CD14-positive monocyte (primary cell): ENCODE data around the gene TP73. TPM values are rescaled to one million over a fixed set of nuclear protein-coding genes. Genes with fewer than 3 reads are reported as not detected.

Experiments
- DNase-seq, 3 donors: peaks; one replicate each; pipeline ENCODE4 v3.0.0-alpha.2; 2011 to 2022
- H2AFZ ChIP-seq: 2 replicates; pipeline ENCODE4 v1.6.0; 2012; ENCODE audit warnings: mild to moderate bottlenecking, low read depth, low read length, inconsistent platforms; ENCODE audit not compliant: insufficient read depth, poor library complexity, severe bottlenecking
- H3K27ac ChIP-seq, 2 donors: 1 replicate in 1 of 2; 2 replicates in 1 of 2; pipeline ENCODE4 v1.5.1; 2012 to 2013; ENCODE audit warnings: low read length in 2 of 2, control low read depth in 1 of 2, inconsistent platforms in 1 of 2, low read depth in 1 of 2, mild to moderate bottlenecking in 1 of 2
- H3K27me3 ChIP-seq, 2 donors: one replicate each; pipeline versions ENCODE4 v1.6.0 to v1.6.1; 2011 to 2013; ENCODE audit warnings: low read length in 2 of 2; ENCODE audit not compliant: control insufficient read depth in 2 of 2, insufficient read depth in 2 of 2
- H3K36me3 ChIP-seq, 2 donors: replicated peaks in 1 of 2; 1 replicate in 1 of 2; 2 replicates in 1 of 2; pipeline versions ENCODE4 v1.5.1 to v1.6.1; 2012 to 2013; ENCODE audit warnings: low read length in 2 of 2, control low read depth in 1 of 2, inconsistent platforms in 1 of 2, mild to moderate bottlenecking in 1 of 2; ENCODE audit not compliant: insufficient read depth in 2 of 2, control insufficient read depth in 1 of 2
- H3K4me1 ChIP-seq, 2 donors: 1 replicate in 1 of 2; 2 replicates in 1 of 2; pipeline versions ENCODE4 v1.5.1 to v1.6.1; 2012 to 2013; ENCODE audit warnings: low read length in 2 of 2, control low read depth in 1 of 2, inconsistent platforms in 1 of 2, mild to moderate bottlenecking in 1 of 2, moderate library complexity in 1 of 2; ENCODE audit not compliant: insufficient read depth in 2 of 2, control insufficient read depth in 1 of 2
- H3K4me2 ChIP-seq: replicated peaks from 2 replicates; pipeline ENCODE3; 2012; ENCODE audit warnings: low read length, moderate library complexity, mild to moderate bottlenecking; ENCODE audit not compliant: poor library complexity, severe bottlenecking; ENCODE audit errors: extremely low read depth
- H3K4me3 ChIP-seq, 3 experiments: fragments of 200-600 bp in 1 of 3; sonication (generic) in 1 of 3; replicated peaks in 1 of 3; 1 replicate in 2 of 3; 2 replicates in 1 of 3; pipeline ENCODE4 v1.5.1; 2011 to 2013; ENCODE audit warnings: low read length in 3 of 3, mild to moderate bottlenecking in 3 of 3, control low read depth in 2 of 3, low read depth in 2 of 3, inconsistent platforms in 1 of 3, moderate library complexity in 1 of 3
- H3K79me2 ChIP-seq: 2 replicates; pipeline ENCODE4 v1.6.0; 2012; ENCODE audit warnings: mild to moderate bottlenecking, control low read depth, inconsistent platforms, low read length, moderate library complexity; ENCODE audit not compliant: insufficient read depth
- H3K9ac ChIP-seq: 2 replicates; pipeline ENCODE4 v1.6.0; 2017; ENCODE audit warnings: low read length, mild to moderate bottlenecking; ENCODE audit not compliant: insufficient read depth, poor library complexity, severe bottlenecking
- H3K9me3 ChIP-seq, 2 donors: replicated peaks in 1 of 2; 1 replicate in 1 of 2; 2 replicates in 1 of 2; pipeline versions ENCODE4 v1.5.1 to v1.6.1; 2012 to 2013; ENCODE audit warnings: low read length in 2 of 2, control low read depth in 1 of 2; ENCODE audit not compliant: control insufficient read depth in 1 of 2, insufficient read depth in 1 of 2
- H4K20me1 ChIP-seq: 2 replicates; pipeline ENCODE4 v1.6.0; 2012; ENCODE audit warnings: mild to moderate bottlenecking, low read length, control low read depth, moderate library complexity; ENCODE audit not compliant: insufficient read depth
- H3K27ac Mint-ChIP-seq, 7 donors: one replicate each; pipeline ENCODE4 v1.8.0; 2020; ENCODE audit warnings: mild to moderate bottlenecking in 7 of 7, mixed read lengths in 7 of 7, moderate library complexity in 6 of 7, inconsistent platforms in 2 of 7
- H3K27me3 Mint-ChIP-seq, 3 donors: one replicate each; pipeline ENCODE4 v1.8.0; 2021 to 2022; ENCODE audit warnings: low read depth in 3 of 3, mild to moderate bottlenecking in 3 of 3, mixed read lengths in 3 of 3, moderate library complexity in 3 of 3, inconsistent platforms in 1 of 3
- H3K36me3 Mint-ChIP-seq, 2 donors: one replicate each; pipeline ENCODE4 v1.8.0; 2020; ENCODE audit warnings: mixed read lengths in 2 of 2, inconsistent platforms in 1 of 2, mild to moderate bottlenecking in 1 of 2
- H3K4me1 Mint-ChIP-seq: one replicate; pipeline ENCODE4 v1.8.0; 2020; ENCODE audit warnings: mild to moderate bottlenecking, mixed read lengths
- H3K4me3 Mint-ChIP-seq, 2 donors: one replicate each; pipeline ENCODE4 v1.8.0; 2020; ENCODE audit warnings: mild to moderate bottlenecking in 2 of 2, mixed read lengths in 2 of 2, moderate library complexity in 1 of 2
- H3K9me3 Mint-ChIP-seq, 7 donors: one replicate each; pipeline ENCODE4 v1.8.0; 2020 to 2022; ENCODE audit warnings: mixed read lengths in 7 of 7, mild to moderate bottlenecking in 6 of 7, moderate library complexity in 6 of 7, inconsistent platforms in 2 of 7
- WGBS: methylation state at CpG from one replicate; pipeline ENCODE4 v1.1.5; 2013; ENCODE audit warnings: missing lambda C conversion rate; ENCODE audit not compliant: insufficient coverage; 5-methylcytosine and 5-hydroxymethylcytosine counted together
- intact Hi-C, 2 donors: fragments of 100-400 bp; cut with micrococcal nuclease; formaldehyde crosslinking; loops; one replicate each; pipeline versions ENCODE4 v1.15.0 to v1.15.1; 2023
- polyA plus RNA-seq, 3 donors: library from polyadenylated mRNA; depleted of rRNA in 1 of 3; unstranded in 2 of 3; stranded (reverse) in 1 of 3; fragments of 300-500 nt in 2 of 3; fragments of >200 nt in 1 of 3; fragmentation: Illumina TruSeq in 2 of 3; gene quantifications; 1 replicate in 2 of 3; 2 replicates in 1 of 3; pipeline ENCODE4 v1.2.3, GENCODE V29; 2012 to 2021
- TF ChIP-seq, protein P1 (sequence below): fragments of 200-600 bp; IDR thresholded peaks from one replicate; pipeline ENCODE4 v1.8.0; 2022; ENCODE audit warnings: antibody characterized with exemption, mild to moderate bottlenecking

The TP73 gene
- polyA plus RNA-seq, 3 donors = 0.21 to 0.42 TPM; not detected in 1

DNA sequence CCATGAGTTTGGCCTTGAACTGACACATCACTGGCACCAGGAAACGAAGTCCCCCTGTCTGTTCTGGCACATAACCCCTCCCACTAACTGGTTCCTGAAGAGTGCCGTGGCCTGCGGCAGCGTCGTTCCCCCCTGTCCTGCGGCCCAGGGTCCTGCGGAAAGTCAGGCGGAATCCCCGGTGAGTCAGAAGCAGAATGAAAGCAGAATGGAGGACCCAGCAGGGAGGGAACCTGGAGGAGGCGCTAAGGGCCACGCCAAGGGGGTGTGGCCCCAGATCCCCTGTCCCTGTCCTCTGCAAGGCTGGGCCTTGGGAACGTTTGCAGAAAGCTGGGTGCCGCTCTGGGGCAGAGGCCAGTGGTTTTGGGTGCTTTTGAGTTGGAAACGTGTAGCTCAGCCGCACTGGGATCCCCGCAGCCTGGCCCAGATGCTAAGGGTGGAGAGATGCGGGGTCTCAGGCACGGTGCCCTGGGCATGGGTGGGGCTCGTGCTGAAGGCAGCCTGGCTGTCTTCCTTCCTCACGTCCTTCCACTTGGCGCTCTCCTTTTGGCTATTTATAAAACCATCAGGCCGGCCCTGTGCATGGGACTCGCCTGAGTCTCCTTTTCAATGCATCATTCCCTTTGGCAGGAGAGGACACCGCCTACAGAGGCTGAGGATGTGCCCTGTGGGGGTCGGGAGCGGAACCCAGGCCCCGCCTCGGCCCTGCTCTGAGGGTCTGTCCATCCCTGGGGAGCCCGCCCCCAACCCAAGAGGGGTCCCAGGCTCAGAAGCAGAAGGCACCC is 36.2 kb downstream of the TP73 start:
- TF ChIP-seq, protein P1, sequence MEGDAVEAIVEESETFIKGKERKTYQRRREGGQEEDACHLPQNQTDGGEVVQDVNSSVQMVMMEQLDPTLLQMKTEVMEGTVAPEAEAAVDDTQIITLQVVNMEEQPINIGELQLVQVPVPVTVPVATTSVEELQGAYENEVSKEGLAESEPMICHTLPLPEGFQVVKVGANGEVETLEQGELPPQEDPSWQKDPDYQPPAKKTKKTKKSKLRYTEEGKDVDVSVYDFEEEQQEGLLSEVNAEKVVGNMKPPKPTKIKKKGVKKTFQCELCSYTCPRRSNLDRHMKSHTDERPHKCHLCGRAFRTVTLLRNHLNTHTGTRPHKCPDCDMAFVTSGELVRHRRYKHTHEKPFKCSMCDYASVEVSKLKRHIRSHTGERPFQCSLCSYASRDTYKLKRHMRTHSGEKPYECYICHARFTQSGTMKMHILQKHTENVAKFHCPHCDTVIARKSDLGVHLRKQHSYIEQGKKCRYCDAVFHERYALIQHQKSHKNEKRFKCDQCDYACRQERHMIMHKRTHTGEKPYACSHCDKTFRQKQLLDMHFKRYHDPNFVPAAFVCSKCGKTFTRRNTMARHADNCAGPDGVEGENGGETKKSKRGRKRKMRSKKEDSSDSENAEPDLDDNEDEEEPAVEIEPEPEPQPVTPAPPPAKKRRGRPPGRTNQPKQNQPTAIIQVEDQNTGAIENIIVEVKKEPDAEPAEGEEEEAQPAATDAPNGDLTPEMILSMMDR = no peak
- H3K4me2 ChIP-seq = no peak overlapping the region
- no peaks in the 10 kb centered on the region for H3K79me2 ChIP-seq
- H3K4me1 Mint-ChIP-seq = peaks cover 12% of the 10 kb centered on the region
- no peaks in the 10 kb centered on the region for H3K36me3 Mint-ChIP-seq
- no peaks in the 10 kb centered on the region for H3K9me3 Mint-ChIP-seq
- no peak overlapping the region for H2AFZ ChIP-seq
- H3K4me3 ChIP-seq = no peak overlapping the region
- H3K9ac ChIP-seq = no peak overlapping the region
- H3K36me3 ChIP-seq = no peaks in the 10 kb centered on the region
- WGBS = 82% methylated on average over 20 of the region's 29 CpGs
- no peaks in the 10 kb centered on the region for H3K27me3 ChIP-seq
- H3K4me1 ChIP-seq = peaks cover 4 to 14% of the 10 kb centered on the region in 2 donors
- intact Hi-C loops = no loop called here
- H3K27ac ChIP-seq = no peak overlapping the region
- peaks cover 3 to 17% (median 5%) of the 10 kb centered on the region in 3 donors for H3K27me3 Mint-ChIP-seq
- no peaks in the 10 kb centered on the region for H3K9me3 ChIP-seq
- no peaks in the 10 kb centered on the region for H4K20me1 ChIP-seq
- no peak overlapping the region for H3K27ac Mint-ChIP-seq
- peak in 2 of 3 donors; percentile 14 to 31 for DNase-seq
- H3K4me3 Mint-ChIP-seq = peak overlapping the region in 1 of 2 donors; percentile 27

DNA sequence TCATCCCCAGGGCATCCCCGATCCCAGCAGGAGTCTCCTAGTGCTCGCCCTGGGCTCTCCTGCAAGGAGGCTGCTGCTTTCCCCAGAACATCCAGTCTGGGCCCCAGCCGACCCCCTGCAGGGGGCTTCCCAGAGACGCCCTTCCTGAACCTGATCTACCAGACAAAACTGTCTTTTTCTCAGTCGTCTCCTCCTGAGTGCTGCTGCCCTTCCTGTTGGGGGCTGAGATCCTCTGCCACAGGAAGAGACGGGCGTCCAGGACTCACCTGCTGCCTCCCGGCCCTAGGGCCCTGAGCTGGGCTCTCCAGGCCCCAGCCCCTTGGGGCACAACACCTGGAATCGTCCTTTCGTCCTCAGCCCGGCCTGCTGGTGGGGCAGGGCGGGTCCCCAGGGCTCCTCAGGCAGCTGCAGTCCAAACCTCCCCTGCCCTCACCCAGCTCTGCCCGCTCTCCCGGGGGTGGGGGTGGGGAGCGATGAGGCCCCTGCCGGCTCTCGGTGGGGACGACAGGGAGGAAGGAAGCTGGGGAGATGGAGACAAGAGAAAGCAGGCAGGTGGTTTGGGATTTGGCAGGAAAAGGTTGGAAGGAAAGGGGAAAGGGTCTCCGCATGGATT is 36.9 kb downstream of the TP73 start:
- no peak overlapping the region for H3K4me3 Mint-ChIP-seq
- H3K9me3 Mint-ChIP-seq = no peaks in the 10 kb centered on the region
- Histone ChIP-seq H3K9me3 (no peaks in the 10 kb centered on the region), H3K27ac (no peak overlapping the region), H3K4me3 (no peak overlapping the region), H3K4me1 (peaks cover 0 to 8% of the 10 kb centered on the region in 2 donors), H3K9ac (no peak overlapping the region), H4K20me1 (no peaks in the 10 kb centered on the region), H3K27me3 (no peaks in the 10 kb centered on the region), H3K79me2 (no peaks in the 10 kb centered on the region), H2AFZ (no peak overlapping the region), H3K36me3 (no peaks in the 10 kb centered on the region), H3K4me2 (no peak overlapping the region)
- H3K4me1 Mint-ChIP-seq = peaks cover 8% of the 10 kb centered on the region
- H3K36me3 Mint-ChIP-seq = no peaks in the 10 kb centered on the region
- peaks cover 3 to 11% (median 5%) of the 10 kb centered on the region in 3 donors for H3K27me3 Mint-ChIP-seq
- 54% methylated on average over 12 of the region's 19 CpGs for WGBS
- no peak overlapping the region for H3K27ac Mint-ChIP-seq
- intact Hi-C loops = no loop called here
- no peak for DNase-seq
- TF ChIP-seq, protein P1 = no peak
